ENCODE measurements around the gene ZNF444.

DNA sequence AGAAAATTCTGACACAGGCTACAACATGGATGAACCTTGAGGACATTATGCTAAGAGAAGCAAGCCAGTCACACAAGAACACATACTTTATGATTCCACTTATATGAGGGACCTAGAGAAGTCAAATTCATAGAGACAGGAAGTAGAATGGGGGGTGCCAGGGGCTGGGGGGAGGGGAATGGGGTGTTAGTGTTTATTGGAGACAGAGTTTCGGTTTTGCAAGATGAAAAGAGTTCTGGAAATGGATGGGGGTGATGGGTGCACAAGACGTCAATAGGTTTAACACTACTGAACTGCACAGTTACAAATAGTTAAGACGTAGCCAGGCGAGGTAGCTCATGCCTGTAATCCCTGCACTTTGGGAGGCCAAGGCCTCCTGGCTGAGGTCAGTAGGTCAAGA, 16.5 kb upstream of the ZNF444 start:
- TF ChIP-seq ESRRA (IDR thresholded peaks at IDR 0.05; ENCODE audit: borderline replicate concordance, low read length) (no peak), HDAC2 (IDR thresholded peaks at IDR 0.05) (no peak), CEBPB (IDR thresholded peaks at IDR 0.05) (no peak), POLR2A (IDR thresholded peaks at IDR 0.05; ENCODE audit: low read length) (no peak), CBX2 (IDR thresholded peaks at IDR 0.05; ENCODE audit: borderline replicate concordance, low read depth) (no peak), ZC3H11A (IDR thresholded peaks at IDR 0.05) (no peak), EP300 (IDR thresholded peaks at IDR 0.05) (no peak), CHD2 (IDR thresholded peaks at IDR 0.05; ENCODE audit: low read length, partially characterized antibody) (no peak)
- TF ChIP-seq, protein P1, sequence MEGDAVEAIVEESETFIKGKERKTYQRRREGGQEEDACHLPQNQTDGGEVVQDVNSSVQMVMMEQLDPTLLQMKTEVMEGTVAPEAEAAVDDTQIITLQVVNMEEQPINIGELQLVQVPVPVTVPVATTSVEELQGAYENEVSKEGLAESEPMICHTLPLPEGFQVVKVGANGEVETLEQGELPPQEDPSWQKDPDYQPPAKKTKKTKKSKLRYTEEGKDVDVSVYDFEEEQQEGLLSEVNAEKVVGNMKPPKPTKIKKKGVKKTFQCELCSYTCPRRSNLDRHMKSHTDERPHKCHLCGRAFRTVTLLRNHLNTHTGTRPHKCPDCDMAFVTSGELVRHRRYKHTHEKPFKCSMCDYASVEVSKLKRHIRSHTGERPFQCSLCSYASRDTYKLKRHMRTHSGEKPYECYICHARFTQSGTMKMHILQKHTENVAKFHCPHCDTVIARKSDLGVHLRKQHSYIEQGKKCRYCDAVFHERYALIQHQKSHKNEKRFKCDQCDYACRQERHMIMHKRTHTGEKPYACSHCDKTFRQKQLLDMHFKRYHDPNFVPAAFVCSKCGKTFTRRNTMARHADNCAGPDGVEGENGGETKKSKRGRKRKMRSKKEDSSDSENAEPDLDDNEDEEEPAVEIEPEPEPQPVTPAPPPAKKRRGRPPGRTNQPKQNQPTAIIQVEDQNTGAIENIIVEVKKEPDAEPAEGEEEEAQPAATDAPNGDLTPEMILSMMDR (IDR thresholded peaks at IDR 0.05), result no peak
- TF ChIP-seq, protein P2, sequence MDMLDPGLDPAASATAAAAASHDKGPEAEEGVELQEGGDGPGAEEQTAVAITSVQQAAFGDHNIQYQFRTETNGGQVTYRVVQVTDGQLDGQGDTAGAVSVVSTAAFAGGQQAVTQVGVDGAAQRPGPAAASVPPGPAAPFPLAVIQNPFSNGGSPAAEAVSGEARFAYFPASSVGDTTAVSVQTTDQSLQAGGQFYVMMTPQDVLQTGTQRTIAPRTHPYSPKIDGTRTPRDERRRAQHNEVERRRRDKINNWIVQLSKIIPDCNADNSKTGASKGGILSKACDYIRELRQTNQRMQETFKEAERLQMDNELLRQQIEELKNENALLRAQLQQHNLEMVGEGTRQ (IDR thresholded peaks at IDR 0.05), result no peak
- TF ChIP-seq, protein P3, sequence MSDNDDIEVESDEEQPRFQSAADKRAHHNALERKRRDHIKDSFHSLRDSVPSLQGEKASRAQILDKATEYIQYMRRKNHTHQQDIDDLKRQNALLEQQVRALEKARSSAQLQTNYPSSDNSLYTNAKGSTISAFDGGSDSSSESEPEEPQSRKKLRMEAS (IDR thresholded peaks at IDR 0.05), result no peak
- TF ChIP-seq, protein P4, sequence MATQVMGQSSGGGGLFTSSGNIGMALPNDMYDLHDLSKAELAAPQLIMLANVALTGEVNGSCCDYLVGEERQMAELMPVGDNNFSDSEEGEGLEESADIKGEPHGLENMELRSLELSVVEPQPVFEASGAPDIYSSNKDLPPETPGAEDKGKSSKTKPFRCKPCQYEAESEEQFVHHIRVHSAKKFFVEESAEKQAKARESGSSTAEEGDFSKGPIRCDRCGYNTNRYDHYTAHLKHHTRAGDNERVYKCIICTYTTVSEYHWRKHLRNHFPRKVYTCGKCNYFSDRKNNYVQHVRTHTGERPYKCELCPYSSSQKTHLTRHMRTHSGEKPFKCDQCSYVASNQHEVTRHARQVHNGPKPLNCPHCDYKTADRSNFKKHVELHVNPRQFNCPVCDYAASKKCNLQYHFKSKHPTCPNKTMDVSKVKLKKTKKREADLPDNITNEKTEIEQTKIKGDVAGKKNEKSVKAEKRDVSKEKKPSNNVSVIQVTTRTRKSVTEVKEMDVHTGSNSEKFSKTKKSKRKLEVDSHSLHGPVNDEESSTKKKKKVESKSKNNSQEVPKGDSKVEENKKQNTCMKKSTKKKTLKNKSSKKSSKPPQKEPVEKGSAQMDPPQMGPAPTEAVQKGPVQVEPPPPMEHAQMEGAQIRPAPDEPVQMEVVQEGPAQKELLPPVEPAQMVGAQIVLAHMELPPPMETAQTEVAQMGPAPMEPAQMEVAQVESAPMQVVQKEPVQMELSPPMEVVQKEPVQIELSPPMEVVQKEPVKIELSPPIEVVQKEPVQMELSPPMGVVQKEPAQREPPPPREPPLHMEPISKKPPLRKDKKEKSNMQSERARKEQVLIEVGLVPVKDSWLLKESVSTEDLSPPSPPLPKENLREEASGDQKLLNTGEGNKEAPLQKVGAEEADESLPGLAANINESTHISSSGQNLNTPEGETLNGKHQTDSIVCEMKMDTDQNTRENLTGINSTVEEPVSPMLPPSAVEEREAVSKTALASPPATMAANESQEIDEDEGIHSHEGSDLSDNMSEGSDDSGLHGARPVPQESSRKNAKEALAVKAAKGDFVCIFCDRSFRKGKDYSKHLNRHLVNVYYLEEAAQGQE (IDR thresholded peaks at IDR 0.05), result no peak
- TF ChIP-seq, protein P5, sequence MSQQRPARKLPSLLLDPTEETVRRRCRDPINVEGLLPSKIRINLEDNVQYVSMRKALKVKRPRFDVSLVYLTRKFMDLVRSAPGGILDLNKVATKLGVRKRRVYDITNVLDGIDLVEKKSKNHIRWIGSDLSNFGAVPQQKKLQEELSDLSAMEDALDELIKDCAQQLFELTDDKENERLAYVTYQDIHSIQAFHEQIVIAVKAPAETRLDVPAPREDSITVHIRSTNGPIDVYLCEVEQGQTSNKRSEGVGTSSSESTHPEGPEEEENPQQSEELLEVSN (IDR thresholded peaks at IDR 0.05; ENCODE audit: borderline replicate concordance, low read depth), result no peak
- TF ChIP-seq, protein P6, sequence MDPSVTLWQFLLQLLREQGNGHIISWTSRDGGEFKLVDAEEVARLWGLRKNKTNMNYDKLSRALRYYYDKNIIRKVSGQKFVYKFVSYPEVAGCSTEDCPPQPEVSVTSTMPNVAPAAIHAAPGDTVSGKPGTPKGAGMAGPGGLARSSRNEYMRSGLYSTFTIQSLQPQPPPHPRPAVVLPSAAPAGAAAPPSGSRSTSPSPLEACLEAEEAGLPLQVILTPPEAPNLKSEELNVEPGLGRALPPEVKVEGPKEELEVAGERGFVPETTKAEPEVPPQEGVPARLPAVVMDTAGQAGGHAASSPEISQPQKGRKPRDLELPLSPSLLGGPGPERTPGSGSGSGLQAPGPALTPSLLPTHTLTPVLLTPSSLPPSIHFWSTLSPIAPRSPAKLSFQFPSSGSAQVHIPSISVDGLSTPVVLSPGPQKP (IDR thresholded peaks at IDR 0.05; ENCODE audit: low read depth, low read length), result no peak

All from A549 (cell line).